ENCODE data around the gene NR3C1.

Gene NR3C1

GRCh38 chr5:143425835-143426234 lies 22.3 kb upstream of the NR3C1 start:
- DNase-seq (ENCODE audit: low spot score), result no peak

GRCh38 chr5:143418140-143418866 lies 14.8 kb upstream of the NR3C1 start:
- DNase-seq (ENCODE audit: low spot score), result no peak

GRCh38 chr5:143417503-143418139 lies 14.1 kb upstream of the NR3C1 start:
- no peak for DNase-seq (ENCODE audit: low spot score)

DNA sequence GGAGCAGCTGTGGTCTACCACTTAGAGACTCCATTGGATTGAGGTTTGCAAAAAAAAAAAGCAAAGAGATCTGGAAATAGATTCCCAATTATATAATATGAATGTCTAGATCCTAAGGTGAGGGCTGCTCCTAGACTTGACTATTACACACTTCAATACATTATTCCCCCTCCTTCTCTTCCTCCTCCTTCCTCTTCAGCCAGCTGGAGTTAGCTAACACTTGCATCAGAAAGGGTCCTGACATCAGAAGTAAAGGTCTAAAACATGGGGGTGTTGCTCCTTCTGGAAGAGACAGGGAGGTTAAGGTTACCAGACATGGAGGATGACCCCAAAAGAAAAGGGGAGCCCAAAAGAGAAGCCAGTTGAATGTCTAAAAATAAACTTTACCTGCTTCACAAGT lies 12.9 kb upstream of the NR3C1 start:
- DNase-seq (ENCODE audit: low spot score), result no peak

- DNase-seq (ENCODE audit: low spot score), result no peak
These were observed 10.6 kb upstream of the NR3C1 start for GRCh38 chr5:143413958-143414669.

GRCh38 chr5:143412661-143413342 lies 9.3 kb upstream of the NR3C1 start:
- DNase-seq (ENCODE audit: low spot score), result no peak

GRCh38 chr5:143409926-143410325 lies 6.4 kb upstream of the NR3C1 start:
- no peak for DNase-seq (ENCODE audit: low spot score)

GRCh38 chr5:143406408-143406807 lies 2.9 kb upstream of the NR3C1 start:
- no peak for DNase-seq (ENCODE audit: low spot score)

DNA sequence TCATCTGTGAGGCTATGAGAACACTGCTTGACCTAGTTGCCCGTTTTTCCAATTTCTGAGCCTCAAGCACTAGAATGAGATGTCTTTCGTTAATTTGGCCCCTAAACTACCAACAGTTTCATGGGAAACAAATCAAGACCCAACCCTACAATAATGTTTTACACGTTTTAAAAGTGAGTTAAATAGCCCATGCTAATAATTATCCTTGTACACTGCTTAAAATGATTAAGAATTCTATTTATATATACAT lies 2.3 kb upstream of the NR3C1 start:
- DNase-seq (ENCODE audit: low spot score), result no peak

- peak; percentile 60 for DNase-seq (ENCODE audit: low spot score)
These were observed 1.8 kb upstream of the NR3C1 start for GRCh38 chr5:143405063-143405848.

- peak; percentile 80 for DNase-seq (ENCODE audit: low spot score)
These were observed 1.1 kb upstream of the NR3C1 start for GRCh38 chr5:143404416-143405062.

GRCh38 chr5:143403334-143403592 lies 223 bp downstream of the NR3C1 start:
- DNase-seq (ENCODE audit: low spot score), result peak; percentile 10

DNA sequence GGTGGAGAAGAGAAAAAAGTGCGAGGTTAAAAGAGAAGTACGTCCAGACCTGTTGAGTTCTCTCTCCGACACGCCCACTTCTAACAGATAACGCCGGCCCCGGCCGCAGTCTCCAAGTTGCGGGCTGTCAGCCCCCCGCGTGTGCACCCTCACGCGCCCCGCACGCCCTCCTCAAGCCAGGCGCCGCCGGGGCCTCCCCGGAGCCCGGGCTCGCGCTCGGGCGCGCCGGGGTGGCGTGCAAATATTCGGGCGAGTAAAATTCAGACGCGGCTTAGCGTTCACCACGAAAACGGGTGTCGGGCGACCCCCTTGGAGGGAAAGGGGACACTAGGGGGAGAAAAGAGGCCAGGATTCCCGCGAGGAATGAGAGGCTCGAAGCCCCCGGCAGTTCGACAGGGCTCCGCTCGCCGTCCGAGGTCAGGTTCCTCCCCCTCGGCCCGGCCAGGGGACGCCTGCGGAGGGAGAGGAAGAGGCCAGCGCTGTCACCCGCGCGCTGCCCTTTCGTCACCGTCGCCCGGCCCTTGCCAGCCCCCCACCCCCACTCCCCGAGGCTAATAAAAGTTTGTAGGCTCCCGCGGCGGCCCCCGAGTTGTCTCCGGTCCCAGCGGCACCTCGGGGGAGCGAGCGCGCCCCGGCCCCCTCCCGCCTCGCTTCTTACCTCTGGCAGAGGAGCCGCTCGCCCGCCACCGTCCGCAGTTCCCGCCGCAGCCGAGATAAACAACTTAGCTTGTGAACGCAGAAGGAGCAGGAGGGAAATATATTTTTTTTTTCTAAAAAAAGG lies 743 bp downstream of the NR3C1 start:
- DNase-seq (ENCODE audit: low spot score), result peak; percentile 14

DNA sequence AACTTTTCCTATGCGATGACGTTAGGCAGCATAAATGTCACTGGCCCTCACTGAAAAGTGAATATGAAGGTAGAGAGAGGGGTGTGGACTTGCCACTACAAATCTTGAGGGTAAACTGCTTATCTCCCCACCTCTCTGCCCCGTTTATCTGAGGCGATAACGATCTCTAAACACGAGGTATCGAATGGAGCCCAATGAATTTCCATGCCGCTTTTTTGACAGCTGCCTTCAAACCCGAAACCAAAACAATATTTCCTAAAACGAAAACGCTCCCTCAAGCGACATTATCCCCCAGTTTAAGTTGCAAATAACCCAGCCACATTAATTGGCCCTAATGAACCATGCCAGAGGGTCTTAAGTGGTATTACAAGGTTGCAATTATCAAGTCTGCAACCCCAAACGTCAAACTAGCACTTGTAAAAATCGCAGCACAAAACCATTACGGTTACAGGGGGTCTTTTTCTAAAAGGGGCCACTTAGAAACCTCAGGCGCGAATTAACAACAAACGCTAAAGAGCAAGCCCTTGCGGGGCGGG lies 1.4 kb downstream of the NR3C1 start:
- DNase-seq (ENCODE audit: low spot score), result no peak

GRCh38 chr5:143401227-143402016 lies 2.1 kb downstream of the NR3C1 start:
- DNase-seq (ENCODE audit: low spot score), result no peak

- DNase-seq (ENCODE audit: low spot score), result no peak
These were observed 2.8 kb downstream of the NR3C1 start for GRCh38 chr5:143400541-143401226.

- no peak for DNase-seq (ENCODE audit: low spot score)
These were observed 3.6 kb downstream of the NR3C1 start for GRCh38 chr5:143399616-143400540.
